H9 (cell line): ENCODE results near the gene MOB1B. TPM values are rescaled to one million over a fixed set of nuclear protein-coding genes. Genes with fewer than 3 reads are reported as not detected.

Experiments used
- DNase-seq: peaks from one replicate; pipeline ENCODE4 v3.0.0-alpha.2; 2017
- H2AFZ ChIP-seq: one replicate; pipeline ENCODE4 v1.6.1; 2013; ENCODE audit warnings: mild to moderate bottlenecking, low read length, control low read depth, moderate library complexity
- H2AK5ac ChIP-seq: 2 replicates; pipeline ENCODE4 v1.6.1; 2013; ENCODE audit warnings: low read length, control low read depth, mixed read lengths; ENCODE audit not compliant: insufficient read length
- H2BK120ac ChIP-seq: one replicate; pipeline ENCODE4 v1.6.1; 2013; ENCODE audit warnings: low read depth, mild to moderate bottlenecking, low read length, control low read depth, inconsistent platforms; ENCODE audit not compliant: poor library complexity, severe bottlenecking
- H2BK12ac ChIP-seq: 2 replicates; pipeline ENCODE4 v1.6.1; 2013; ENCODE audit warnings: low read length, control low read depth, mixed read lengths, low read depth; ENCODE audit not compliant: insufficient read length
- H2BK15ac ChIP-seq: 2 replicates; pipeline ENCODE4 v1.6.1; 2013; ENCODE audit warnings: low read depth, low read length, control low read depth
- H2BK20ac ChIP-seq: one replicate; pipeline ENCODE4 v1.6.1; 2013; ENCODE audit warnings: low read depth, mild to moderate bottlenecking, low read length, control low read depth, inconsistent platforms; ENCODE audit not compliant: poor library complexity, severe bottlenecking
- H2BK5ac ChIP-seq: 2 replicates; pipeline ENCODE4 v1.6.1; 2013; ENCODE audit warnings: low read length, control low read depth, mixed read lengths; ENCODE audit not compliant: insufficient read length
- H3K14ac ChIP-seq: 2 replicates; pipeline ENCODE4 v1.6.1; 2013; ENCODE audit warnings: low read length, control low read depth; ENCODE audit not compliant: insufficient read depth
- H3K18ac ChIP-seq: 2 replicates; pipeline ENCODE4 v1.6.1; 2013; ENCODE audit warnings: low read depth, mild to moderate bottlenecking, mixed read lengths, low read length, control low read depth; ENCODE audit not compliant: insufficient read length
- H3K23ac ChIP-seq: 2 replicates; pipeline ENCODE4 v1.6.1; 2013; ENCODE audit warnings: low read length, control low read depth, mixed read lengths, low read depth; ENCODE audit not compliant: insufficient read length
- H3K23me2 ChIP-seq: 2 replicates; pipeline ENCODE4 v1.6.1; 2013; ENCODE audit warnings: low read depth, mild to moderate bottlenecking, mixed read lengths, low read length, control low read depth; ENCODE audit not compliant: insufficient read length, poor library complexity, severe bottlenecking
- H3K27ac ChIP-seq: 2 replicates; pipeline ENCODE4 v1.5.1; 2013; ENCODE audit warnings: low read length, control low read depth, mixed read lengths, low read depth; ENCODE audit not compliant: insufficient read length
- H3K27me3 ChIP-seq: 2 replicates; pipeline ENCODE4 v1.6.1; 2013; ENCODE audit warnings: low read length, control low read depth, inconsistent platforms; ENCODE audit not compliant: insufficient read depth
- H3K4ac ChIP-seq: 2 replicates; pipeline ENCODE4 v1.6.1; 2013; ENCODE audit warnings: low read depth, mild to moderate bottlenecking, control low read depth, inconsistent platforms, low read length, moderate library complexity
- H3K4me1 ChIP-seq: 2 replicates; pipeline ENCODE4 v1.6.1; 2013; ENCODE audit warnings: low read length, control low read depth, inconsistent platforms; ENCODE audit not compliant: insufficient read depth
- H3K4me2 ChIP-seq: 2 replicates; pipeline ENCODE4 v1.6.1; 2013; ENCODE audit warnings: low read length, control low read depth, mixed read lengths; ENCODE audit not compliant: insufficient read length, insufficient read depth
- H3K56ac ChIP-seq: 2 replicates; pipeline ENCODE4 v1.6.1; 2013; ENCODE audit warnings: low read depth, mild to moderate bottlenecking, mixed read lengths, low read length, control low read depth; ENCODE audit not compliant: insufficient read length
- H3K79me1 ChIP-seq: 2 replicates; pipeline ENCODE4 v1.6.1; 2013; ENCODE audit warnings: low read depth, mild to moderate bottlenecking, moderate library complexity, low read length, control low read depth, inconsistent platforms; ENCODE audit not compliant: insufficient read depth, poor library complexity, severe bottlenecking
- H3K79me2 ChIP-seq: 2 replicates; pipeline ENCODE4 v1.6.1; 2013; ENCODE audit warnings: low read length, control low read depth, inconsistent platforms; ENCODE audit not compliant: insufficient read depth
- H3K9ac ChIP-seq: 2 replicates; pipeline ENCODE4 v1.6.1; 2013; ENCODE audit warnings: low read length, control low read depth, mixed read lengths; ENCODE audit not compliant: insufficient read length; ENCODE audit errors: extremely low read depth
- H3K9me3 ChIP-seq: one replicate; pipeline ENCODE4 v1.6.1; 2013; ENCODE audit warnings: low read depth, low read length, inconsistent platforms; ENCODE audit not compliant: control insufficient read depth
- H3T11ph ChIP-seq: one replicate; pipeline ENCODE4 v1.6.1; 2013; ENCODE audit warnings: mild to moderate bottlenecking, low read length, control low read depth, inconsistent platforms
- H4K20me1 ChIP-seq: one replicate; pipeline ENCODE4 v1.6.1; 2013; ENCODE audit not compliant: control insufficient read depth, insufficient read length, insufficient read depth
- H4K5ac ChIP-seq: 2 replicates; pipeline ENCODE4 v1.6.1; 2013; ENCODE audit warnings: low read depth, mild to moderate bottlenecking, mixed read lengths, low read length, control low read depth; ENCODE audit not compliant: insufficient read length
- H4K8ac ChIP-seq: replicated peaks from 2 replicates; pipeline ENCODE4 v1.6.1; 2013; ENCODE audit warnings: low read length, control low read depth, mixed read lengths, low read depth; ENCODE audit not compliant: insufficient read length
- H4K91ac ChIP-seq: 2 replicates; pipeline ENCODE4 v1.6.1; 2013; ENCODE audit warnings: low read depth, mild to moderate bottlenecking, moderate library complexity, mixed read lengths, low read length, control low read depth; ENCODE audit not compliant: insufficient read length
- H3K27ac Mint-ChIP-seq, 3 experiments: 2 replicates in 2 of 3; 3 replicates in 1 of 3; pipeline ENCODE4 v1.8.0; 2020 to 2021; ENCODE audit warnings: mixed read lengths in 3 of 3, mild to moderate bottlenecking in 1 of 3, moderate library complexity in 1 of 3
- H3K27me3 Mint-ChIP-seq: 2 replicates; pipeline ENCODE4 v1.8.0; 2021; ENCODE audit warnings: low read depth, mild to moderate bottlenecking, moderate library complexity, mixed read lengths
- H3K36me3 Mint-ChIP-seq, 3 experiments: 2 replicates in 2 of 3; 3 replicates in 1 of 3; pipeline ENCODE4 v1.8.0; 2020 to 2021; ENCODE audit warnings: low read depth in 3 of 3, mixed read lengths in 3 of 3; ENCODE audit not compliant: insufficient read depth in 1 of 3
- H3K4me1 Mint-ChIP-seq, 2 experiments: 2 replicates each; pipeline ENCODE4 v1.8.0; 2020; ENCODE audit warnings: mixed read lengths in 2 of 2
- H3K4me3 Mint-ChIP-seq, 2 experiments: 2 replicates in 1 of 2; 3 replicates in 1 of 2; pipeline ENCODE4 v1.8.0; 2020 to 2021; ENCODE audit warnings: mild to moderate bottlenecking in 2 of 2, mixed read lengths in 2 of 2, moderate library complexity in 1 of 2
- H3K9me3 Mint-ChIP-seq, 2 experiments: 2 replicates in 1 of 2; 3 replicates in 1 of 2; pipeline ENCODE4 v1.8.0; 2020; ENCODE audit warnings: mild to moderate bottlenecking in 2 of 2, mixed read lengths in 2 of 2, moderate library complexity in 1 of 2
- WGBS: extraction: QIAGEN DNeasy Blood & Tissue Kit; methylation state at CpG from one replicate; pipeline ENCODE4 v1.1.7; 2013; ENCODE audit warnings: missing lambda C conversion rate, low lambda C conversion rate, mixed read lengths; ENCODE audit not compliant: insufficient read length; ENCODE audit errors: extremely low coverage; 5-methylcytosine and 5-hydroxymethylcytosine counted together
- total RNA-seq: library from RNA; stranded (reverse); gene quantifications from 2 replicates; pipeline ENCODE4 v1.2.1, GENCODE V29; 2021
- TF ChIP-seq, protein P1 (sequence below): fragments of 200-600 bp; sonication (generic); conservative IDR thresholded peaks from 3 replicates; pipeline ENCODE4 v1.8.0; 2021; ENCODE audit warnings: antibody characterized with exemption, mild to moderate bottlenecking

MOB1B gene
- total RNA-seq, 1 experiment from 2014 or later, result 30.3 TPM

DNA sequence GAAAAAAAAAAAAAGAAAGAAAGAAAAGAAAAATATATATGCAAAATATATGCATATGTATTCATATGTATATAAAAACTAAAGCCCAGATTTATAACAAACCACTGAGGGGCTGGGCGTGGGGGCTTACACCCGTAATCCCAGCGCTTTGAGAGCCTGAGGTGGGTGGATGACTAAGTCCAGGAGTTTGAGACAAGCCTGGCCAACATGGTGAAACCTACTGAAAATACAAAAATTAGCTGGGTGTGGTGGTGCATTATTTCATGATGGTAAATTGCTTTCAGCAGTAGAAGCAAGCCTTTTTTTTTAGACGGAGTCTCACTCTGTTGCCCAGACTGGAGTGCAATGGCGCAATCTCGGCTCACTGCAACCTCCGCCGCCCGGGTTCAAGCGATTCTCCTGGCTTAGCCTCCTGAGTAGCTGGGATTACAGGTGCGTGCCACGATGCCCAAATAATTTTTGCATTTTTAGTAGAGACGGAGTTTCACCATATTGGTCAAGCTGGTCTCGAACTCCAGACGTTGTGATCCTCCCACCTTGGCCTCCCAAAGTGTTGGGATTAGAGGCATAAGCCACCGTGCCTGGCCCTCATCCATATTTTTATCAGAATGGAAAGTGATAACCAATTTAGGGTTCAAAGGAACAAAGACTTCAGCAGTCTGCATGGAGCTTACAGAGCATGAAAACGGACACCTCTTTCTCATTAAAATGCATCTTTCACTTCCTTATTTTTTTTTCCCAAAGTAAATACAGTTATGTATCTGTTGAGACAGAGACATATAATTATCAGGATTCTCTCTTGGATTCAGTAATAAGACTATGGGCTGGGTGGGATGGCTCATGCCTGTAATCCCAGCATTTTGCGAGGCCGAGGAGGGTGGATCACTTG is 27.7 kb upstream of the MOB1B start:
- H2AK5ac ChIP-seq, result no peak overlapping the region
- no peak overlapping the region for H2BK12ac ChIP-seq
- no peak overlapping the region for H3K27ac Mint-ChIP-seq
- no peak overlapping the region for H3T11ph ChIP-seq
- no peak overlapping the region for H4K8ac ChIP-seq
- H4K91ac ChIP-seq, result no peak overlapping the region
- H3K27me3 Mint-ChIP-seq, result no peaks in the 10 kb centered on the region; the same call in 1 of the 2 replicates
- H4K20me1 ChIP-seq, result no peaks in the 10 kb centered on the region
- H3K27ac ChIP-seq, result no peak overlapping the region
- no peak overlapping the region for H2AFZ ChIP-seq
- H3K79me1 ChIP-seq, result no peaks in the 10 kb centered on the region
- no peak overlapping the region for H3K18ac ChIP-seq
- no peak overlapping the region for H3K4me3 Mint-ChIP-seq
- H3K9me3 Mint-ChIP-seq, result no peaks in the 10 kb centered on the region
- H4K5ac ChIP-seq, result no peak overlapping the region
- H3K14ac ChIP-seq, result no peak overlapping the region
- H2BK20ac ChIP-seq, result no peak overlapping the region
- H3K23me2 ChIP-seq, result no peaks in the 10 kb centered on the region
- H3K4me2 ChIP-seq, result no peak overlapping the region
- no peaks in the 10 kb centered on the region for H3K79me2 ChIP-seq
- H2BK5ac ChIP-seq, result no peak overlapping the region
- no peak overlapping the region for H3K23ac ChIP-seq
- H3K9me3 ChIP-seq, result no peaks in the 10 kb centered on the region
- H2BK120ac ChIP-seq, result no peak overlapping the region
- no peaks in the 10 kb centered on the region for H3K4me1 Mint-ChIP-seq
- no peaks in the 10 kb centered on the region for H3K4me1 ChIP-seq
- H3K9ac ChIP-seq, result no peak overlapping the region
- DNase-seq, result no peak
- H3K56ac ChIP-seq, result no peak overlapping the region
- H3K27me3 ChIP-seq, result no peaks in the 10 kb centered on the region
- WGBS, result no CpG with 5 or more reads among the region's 19 CpGs
- no peak overlapping the region for H2BK15ac ChIP-seq
- no peaks in the 10 kb centered on the region for H3K36me3 Mint-ChIP-seq
- no peak overlapping the region for H3K4ac ChIP-seq
- TF ChIP-seq, protein P1, sequence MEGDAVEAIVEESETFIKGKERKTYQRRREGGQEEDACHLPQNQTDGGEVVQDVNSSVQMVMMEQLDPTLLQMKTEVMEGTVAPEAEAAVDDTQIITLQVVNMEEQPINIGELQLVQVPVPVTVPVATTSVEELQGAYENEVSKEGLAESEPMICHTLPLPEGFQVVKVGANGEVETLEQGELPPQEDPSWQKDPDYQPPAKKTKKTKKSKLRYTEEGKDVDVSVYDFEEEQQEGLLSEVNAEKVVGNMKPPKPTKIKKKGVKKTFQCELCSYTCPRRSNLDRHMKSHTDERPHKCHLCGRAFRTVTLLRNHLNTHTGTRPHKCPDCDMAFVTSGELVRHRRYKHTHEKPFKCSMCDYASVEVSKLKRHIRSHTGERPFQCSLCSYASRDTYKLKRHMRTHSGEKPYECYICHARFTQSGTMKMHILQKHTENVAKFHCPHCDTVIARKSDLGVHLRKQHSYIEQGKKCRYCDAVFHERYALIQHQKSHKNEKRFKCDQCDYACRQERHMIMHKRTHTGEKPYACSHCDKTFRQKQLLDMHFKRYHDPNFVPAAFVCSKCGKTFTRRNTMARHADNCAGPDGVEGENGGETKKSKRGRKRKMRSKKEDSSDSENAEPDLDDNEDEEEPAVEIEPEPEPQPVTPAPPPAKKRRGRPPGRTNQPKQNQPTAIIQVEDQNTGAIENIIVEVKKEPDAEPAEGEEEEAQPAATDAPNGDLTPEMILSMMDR, result no peak
